Non-pigmented ciliary epithelial cell (primary cell): ENCODE data around the gene BLVRB.
"Not testable (repeated sequence)": the region's sequence is repeated elsewhere in the genome, so short reads cannot be mapped to it uniquely, and the experiment has no call there.

Experiments used
- DNase-seq: peaks from one replicate; pipeline ENCODE4 v3.0.0-alpha.2; 2010; ENCODE audit warnings: low read depth

BLVRB gene

DNA sequence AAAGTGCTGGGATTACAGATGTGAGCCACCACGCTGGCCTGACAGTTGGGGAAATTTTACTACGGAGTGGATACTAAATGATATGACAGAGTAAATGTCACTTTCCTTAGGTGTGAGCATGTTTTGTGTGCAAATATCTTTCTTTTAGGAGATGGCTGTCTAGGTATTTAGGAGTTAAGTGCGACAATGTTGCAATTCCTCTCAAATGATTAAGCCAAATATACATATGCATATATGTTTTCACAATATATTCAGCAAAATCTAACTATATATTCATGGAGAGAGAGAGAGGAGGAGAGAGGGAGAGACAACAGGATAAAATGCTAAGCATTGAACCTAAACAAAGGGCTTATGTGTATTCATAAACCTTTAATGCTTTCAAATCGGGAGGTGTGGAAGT, 16.0 kb downstream of the BLVRB start:
- no peak for DNase-seq

DNA sequence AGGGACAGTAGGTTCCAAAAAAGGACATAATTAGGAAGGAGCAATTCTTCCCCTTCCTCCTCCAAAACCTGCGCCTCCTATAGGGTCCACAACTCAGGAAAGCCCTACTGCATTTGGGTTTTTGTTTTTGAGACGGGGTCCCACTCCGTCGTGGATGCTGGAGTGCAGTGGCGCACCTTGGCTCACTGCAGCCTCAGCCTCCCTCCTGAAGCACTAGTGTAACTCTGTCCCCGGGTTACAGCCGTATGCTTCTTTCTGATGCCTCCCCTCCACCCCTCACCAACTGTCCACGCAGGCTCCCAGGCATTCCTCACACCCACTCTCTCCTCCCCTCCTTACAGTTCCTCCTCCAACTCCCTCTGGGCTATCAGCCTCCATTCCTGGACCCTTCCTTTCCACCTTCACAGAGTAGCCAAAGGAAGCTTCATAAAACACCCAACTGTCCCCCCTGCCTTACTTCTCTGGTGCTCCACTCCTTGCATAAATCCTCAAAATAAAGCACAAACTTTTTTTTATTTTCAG, 19.2 kb downstream of the BLVRB start:
- no peak for DNase-seq

DNA sequence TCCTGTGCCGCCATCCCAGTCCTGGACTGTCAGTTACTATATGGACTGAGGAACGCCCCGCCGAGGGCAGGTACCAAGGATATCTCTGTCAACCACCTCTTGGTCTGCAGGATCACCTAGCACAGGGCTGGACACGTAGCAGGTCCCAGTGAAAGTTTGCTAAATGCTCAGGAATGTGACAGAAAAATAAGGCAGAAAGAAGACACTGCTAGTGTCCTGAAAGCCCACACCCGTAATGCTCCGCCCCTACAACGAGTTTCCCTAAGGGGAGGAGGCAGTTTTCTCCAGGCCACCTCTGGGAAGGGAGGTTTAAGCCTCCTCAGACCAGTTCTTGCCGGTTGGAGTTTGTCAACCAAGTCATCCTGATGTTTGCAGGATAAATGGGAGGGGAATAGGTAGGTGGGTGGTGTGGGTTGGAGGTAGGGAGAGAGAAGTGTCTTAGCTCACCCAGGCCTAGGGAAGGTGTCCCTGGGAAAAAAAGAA, 19.7 kb downstream of the BLVRB start:
- no peak for DNase-seq

DNA sequence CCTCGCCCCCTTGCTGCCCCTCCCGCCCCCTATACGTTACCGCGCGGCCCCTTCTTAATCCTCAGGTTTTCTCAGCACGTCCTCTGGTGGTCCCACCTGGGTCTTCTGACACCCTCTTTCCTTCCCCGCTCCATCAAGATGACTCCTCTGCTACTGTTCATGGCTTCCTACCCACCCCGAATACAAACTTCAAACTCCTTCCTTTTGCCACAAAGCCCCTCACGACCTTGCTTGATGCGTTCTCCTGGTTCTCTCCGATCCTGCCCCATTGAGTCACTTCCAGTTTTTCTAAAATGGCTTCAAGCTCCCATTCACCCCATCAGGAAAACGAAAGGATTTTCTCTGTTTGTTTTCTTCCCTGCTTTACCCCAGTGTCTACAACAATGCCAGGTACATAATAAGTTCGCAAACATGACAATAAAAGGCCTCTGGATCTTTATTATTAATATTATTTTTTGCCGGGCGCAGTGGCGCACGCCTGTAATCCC, 20.7 kb downstream of the BLVRB start:
- no peak for DNase-seq

DNA sequence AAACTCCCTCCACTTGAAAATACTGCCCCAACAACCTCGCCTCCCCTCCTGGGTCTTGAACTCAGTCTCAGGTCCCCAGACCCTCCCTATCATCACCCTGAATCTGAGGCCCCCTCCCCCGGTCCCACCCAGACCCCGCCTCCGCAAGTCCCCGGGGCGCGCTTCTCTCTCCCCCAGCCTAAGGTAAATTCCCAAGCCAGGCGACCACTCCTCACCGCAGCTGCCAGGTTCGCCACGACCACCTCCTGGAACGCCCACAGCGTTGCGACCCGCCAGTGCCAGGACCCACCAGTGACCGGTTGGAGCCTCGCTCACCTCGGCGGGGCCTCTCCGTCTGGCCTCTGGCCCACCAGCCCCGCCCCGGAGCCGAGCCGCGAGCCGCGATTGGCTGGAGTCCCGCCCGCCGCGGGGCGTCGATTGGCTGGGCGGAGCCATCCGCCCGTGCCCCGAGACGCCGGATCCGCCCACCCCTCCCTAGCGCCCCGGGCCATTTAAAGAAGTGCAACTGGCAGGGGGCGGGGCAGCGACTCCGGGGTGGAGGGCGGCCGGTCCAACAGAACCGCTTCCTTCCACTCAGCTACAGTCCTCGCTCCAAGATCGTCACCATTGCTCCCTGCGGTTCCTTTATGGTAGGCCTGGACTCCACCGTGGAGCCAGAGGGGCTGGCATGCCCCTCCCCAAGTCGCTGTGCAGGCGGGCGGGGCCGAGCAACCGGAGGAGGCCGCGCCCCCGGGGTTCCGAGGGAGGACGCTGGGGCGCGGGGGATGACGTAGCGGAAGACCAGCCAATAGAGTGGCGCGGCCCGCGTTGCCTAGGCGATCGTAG, 21.3 kb downstream of the BLVRB start, which contains the start of gene SERTAD3:
TSS of gene SERTAD3 (minus strand) at position 336 of the 825 bp plus-strand sequence. CDS start 2,255 bp downstream, outside the sequence.
- no peak for DNase-seq

DNA sequence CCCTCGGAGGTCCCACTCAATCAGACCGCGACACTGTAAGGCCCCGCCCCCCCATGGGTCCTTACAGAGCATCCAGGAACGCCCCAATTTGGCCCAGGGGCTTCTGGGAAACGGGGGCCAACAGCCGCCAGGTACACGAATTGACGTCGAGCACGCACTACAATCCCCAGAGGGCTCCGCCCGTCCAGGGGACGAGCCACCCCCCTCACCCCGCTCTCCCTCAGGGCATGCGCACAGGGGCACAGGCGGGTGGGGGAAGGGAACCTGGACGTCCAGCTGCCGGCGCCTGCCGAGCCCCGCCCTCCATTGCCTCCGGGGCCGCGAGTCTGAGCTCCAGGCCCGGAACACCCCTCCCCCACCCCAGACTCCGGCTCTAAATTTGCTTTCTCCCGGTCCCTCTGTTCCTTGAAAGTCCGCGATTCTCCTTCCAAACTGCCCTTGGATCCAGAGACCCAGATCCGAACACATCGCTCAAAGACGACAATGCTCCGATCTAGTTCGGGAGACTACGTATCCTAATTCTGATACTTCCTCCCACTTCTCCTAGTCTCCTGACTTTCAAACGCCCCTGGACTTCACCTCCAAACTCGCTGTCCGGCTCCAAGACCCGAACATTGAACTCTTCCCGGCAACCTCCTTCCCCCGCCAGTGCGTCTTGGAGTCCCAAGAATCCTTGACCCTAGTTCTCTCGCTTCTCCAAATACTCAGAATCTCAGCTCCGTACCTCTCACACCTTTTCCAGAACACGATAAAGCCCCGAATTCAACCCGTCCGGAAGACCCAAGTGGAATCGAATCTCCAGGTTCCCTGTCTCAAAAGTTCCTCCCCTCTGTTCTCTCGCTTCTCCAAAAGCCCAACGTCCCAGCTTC, 22.2 kb downstream of the BLVRB start:
- peak; percentile 97 for DNase-seq

DNA sequence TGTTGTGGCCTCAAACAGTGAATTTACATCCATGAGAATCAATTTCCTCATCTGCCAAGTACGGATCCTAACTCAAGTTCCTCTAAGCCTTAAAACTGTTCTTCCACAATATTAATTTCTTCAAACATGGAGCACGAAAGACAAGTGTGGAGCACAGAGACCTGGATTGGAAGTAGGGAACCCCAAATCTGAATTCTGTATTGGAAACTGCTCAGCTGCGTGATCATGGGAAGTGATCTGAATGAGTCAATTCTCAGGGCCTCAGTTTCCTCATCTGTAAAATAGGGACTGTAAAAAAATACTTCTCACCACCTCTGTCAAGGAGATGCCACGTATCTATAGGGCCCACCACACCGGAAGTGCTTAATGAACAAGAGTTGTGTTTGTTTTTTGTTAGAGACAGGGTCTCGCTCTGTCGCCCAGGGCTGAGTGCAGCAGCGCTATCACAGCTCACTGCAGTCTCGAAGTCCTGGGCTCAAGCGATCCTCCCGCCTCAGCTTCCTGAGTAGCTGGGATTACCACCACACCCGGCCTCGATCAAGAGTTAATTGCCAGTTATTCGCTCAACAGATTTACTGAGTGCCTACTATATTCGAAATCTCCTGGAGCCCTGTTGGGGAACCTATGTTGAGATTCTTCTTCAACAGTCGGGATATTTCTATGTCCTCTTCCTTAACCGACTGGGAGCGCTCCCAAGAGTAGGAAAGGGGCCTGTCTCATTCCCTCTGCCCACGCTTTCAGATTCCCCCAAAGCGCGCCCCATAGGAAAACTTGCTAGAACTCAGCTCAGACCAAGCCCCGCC, 23.0 kb downstream of the BLVRB start:
- no peak for DNase-seq

DNA sequence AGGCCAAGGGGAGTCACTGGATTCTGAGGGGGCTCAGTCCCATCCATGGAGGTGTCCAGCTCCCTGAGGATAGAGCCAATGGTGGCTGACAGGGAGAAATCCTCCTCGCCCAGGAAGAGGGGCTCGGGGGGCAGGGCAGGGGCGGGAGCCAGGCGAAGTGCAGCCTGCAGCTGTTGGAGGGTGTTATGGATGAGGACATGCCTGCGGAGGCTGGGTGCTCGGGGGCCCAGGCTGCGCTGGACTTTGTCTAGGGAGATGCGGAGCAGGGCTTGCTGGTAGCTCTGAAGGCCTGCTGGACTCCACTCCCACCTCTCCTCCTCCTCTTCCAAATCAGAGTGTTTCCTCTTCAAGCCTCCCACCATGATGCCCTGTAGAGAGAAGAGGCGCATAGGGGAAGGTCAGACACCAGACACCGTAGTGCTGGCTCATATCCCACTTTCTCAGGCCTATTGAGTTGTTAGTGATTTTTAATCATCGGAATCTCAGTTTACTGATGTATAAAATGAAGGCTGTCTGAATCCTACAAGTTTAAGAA, 23.8 kb downstream of the BLVRB start:
- DNase-seq = no peak

DNA sequence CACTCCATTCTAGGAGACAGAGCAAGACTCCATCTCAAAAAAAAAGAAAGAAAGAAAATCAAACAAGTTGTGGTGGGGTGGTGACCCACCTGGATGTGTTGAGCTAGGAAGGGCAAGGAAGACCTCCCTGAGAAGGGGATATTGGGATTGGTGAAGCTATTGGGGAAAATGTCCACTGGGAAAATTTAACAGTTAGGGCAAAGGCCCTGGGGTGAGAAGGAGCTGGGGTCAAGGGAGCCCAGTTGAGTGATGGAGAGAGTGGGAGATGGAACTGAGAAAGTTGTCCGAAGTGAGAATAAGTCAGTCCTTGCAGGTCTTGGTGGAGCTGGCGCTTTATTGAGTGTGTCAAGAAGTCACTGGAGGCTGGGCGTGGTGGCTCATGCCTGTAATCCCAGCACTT, 27.3 kb downstream of the BLVRB start:
- DNase-seq = no peak

DNA sequence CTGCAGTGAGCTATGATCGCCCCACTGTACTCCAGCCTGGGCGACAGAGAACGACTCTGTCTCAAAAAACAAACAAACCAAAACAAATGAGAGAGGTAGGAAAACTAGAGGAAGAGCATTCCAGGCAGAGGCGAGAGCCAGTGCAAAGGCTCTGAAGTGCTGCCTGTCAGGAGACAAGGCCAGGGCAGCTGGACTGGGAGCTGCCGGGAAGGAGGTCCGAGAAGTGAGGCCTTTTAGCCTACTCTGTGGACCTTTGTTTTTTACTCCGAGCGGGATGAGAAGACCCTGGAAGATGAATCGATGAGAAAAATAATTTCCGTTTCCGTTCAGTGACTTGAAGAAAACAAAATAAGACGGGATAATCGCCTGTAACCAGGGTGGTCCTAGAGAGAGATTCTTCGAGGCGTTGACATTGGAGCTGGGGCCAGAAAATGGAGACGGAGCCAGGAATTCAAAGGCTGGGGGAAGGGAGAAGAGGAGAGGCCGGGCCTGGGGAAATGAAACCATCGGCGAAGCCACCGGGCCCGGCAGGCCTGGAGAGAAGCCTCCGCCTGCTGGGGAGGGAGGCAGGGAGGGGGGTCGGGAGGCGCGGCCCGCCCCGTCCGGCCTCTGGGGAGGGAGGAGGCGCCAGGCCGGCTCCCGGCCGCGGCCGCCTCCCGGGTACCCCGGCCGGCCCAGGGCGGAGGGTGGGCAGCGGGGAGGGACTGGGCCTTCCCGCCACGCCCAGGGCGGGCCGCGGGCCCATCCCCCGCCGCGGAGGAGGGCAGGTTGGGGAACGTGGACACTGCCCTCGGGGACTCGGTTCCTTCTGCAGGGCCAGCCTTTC, 31.9 kb downstream of the BLVRB start:
- no peak for DNase-seq

DNA sequence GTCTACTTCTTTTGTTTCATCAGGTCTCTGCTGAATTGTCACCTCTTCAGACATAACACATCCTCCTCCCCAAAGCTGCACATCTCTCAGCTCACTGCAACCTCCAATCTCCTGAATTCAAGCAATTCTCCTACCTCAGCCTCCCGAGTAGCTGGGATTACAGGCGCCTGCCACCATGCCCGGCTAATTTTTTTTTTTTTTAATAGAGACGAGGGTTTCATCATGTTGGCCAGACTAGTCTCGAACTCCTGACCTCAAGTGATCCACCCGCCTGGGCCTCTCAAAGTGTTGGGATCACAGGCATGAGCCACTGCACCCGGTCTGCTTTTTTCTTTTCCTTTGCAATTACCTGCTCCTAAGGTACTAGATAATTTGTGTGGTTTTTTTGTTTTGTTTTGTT, 32.8 kb downstream of the BLVRB start:
- not testable (repeated sequence) for DNase-seq

DNA sequence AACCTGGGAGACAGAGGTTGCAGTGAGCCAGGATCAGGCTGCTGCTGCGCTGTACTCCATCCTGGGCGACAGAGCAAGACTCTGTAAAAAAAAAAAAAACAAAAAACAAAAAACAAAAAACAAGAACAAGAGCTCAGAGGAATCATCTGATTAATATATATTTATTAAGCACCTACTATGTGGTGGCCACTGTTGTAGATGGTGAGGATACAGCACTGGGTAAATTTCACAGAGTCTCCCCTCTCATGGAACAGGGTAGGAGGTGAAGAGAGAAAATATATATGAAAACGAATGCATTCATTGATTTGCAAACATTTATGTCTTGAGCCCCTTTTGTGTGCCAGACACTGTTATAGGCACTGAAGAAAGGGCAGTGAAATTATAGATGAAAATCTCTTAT, 33.8 kb downstream of the BLVRB start:
- no peak for DNase-seq

DNA sequence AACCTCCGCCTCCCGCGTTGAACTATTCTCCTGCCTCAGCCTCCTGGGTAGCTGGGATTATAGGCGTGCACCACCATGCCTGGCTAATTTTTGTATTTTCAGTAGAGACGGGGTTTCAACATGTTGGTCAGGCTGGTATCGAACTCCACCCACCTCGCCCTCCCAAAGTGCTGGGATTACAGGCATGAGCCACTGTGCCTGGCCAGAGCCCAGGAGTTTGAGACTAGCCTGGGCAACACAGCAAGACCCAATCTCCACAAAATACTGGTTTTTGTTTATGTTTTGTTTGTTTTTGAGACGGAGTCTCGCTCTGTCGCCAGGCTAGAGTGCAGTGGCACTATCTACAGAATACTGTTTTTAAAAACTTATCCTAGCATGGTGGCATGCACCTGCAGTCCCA, 35.3 kb downstream of the BLVRB start:
- not testable (repeated sequence) for DNase-seq

DNA sequence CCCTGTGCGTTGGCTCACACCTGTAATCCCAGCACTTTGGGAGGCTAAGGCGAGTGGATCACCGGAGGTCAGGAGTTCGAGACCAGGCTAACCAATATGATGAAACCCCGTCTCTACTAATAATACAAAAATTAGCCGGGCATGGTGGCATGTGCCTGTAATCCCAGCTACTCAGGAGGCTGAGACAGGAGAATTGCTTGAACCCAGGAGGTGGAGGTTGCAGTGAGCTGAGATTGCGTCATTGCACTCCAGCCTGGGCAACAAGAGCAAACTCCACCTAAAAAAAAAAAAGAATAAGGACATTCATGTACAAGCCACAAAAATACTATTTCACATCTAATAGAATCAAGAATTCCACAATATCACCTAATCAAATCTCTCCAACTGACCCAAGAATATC, 37.3 kb downstream of the BLVRB start:
- DNase-seq = not testable (repeated sequence)

DNA sequence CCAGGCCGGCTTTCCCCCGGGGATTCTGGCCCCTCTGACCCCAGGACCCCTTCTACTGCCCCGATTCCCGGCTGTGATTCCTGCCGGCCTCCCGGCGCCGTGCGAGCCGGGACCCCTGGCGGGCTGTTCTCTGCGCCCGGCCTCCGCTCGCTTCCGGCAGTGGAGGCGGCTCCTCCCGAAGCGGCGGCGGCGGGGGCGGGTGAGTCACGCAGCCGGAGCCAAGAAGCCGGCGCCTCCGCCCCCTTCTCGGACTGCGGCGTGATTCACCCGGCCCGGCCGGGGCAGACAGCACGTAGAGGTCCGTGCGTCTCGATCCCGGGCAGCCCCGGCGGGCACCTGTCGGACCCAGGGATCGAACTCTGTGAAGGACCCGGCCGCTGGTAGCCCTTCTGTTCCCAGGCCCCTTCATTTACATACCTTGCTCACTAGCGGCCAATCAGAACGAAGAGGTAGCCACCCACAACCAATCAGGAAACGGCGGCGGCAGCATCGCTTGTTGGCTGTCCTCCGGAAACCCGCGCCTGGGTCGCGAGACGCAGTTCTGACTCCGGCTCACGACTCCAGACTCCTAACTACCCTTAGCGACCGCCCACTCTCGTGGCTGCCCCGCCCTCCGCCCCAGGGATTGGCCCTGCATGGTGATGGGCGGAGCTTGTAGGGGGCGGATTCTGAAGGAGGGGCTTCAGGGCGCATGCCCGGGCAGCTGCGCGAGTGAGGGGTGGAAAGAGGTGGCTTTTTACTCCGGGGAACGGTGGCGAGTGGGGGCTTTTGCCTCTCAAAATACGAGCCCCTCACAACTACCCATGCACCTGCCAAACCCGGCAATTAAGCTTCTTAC, 39.9 kb downstream of the BLVRB start, which contains the start of gene SERTAD1:
TSS of gene SERTAD1 (minus strand) at position 543 of the 838 bp plus-strand sequence. CDS start 2,446 bp downstream, outside the sequence.
- DNase-seq = peak; percentile 94

DNA sequence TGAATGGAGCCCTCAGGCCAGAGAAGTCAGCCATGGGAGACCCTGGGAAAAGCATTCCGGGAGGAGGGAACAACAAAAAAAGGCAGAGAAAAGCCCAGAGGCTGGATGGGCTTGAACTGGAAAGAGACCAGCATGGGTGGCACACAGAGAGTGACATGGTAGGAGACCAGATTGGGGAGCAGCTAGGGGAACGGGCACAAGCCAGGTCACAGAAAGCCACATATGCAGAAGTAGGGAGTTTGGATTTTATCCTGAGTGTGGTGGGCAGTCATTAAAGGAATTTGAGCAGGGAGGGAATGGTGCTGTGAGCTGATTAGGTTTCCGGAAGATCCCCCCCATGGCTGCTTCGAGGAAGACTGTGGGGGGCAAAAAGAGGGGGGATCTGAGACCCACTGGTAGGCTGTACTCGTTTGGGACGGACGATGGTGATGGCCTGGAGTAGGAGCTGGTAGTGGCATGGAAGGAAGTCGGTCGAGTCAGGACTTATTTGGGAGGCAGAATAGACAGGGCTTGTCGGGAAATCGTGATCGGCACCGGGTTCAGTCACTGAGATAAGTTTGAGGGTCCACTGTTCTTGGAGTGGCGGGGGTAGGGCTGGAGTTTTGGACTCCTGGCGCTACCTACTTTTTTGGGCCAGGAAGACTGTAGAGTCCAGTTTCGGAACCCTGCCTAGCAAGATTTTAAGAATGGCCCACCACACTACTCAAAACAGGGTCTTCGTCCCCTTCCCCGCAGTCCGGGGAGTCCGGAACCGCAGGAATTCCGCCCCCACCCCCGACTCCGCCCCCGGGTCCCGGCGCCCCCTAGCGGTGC, 40.7 kb downstream of the BLVRB start:
- DNase-seq = no peak

DNA sequence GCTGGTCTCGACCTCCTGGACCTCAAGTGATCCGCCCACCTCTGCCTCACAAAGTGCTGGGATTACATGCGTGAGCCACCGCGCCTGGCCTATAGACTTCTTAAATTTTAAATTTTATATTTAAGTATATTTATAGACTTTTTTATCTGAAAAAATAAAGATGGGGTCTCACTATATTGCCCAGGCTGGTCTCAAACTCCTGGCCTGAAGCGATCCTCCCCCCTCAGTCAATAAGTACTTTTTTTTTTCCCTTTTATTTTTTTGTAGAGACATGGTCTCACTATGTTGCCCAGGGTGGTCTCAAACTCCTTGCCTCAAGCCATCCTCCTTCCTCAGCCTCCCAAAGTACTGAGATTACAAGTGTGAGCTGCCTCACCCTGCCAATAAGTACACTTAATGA, 41.6 kb downstream of the BLVRB start:
- DNase-seq = no peak

DNA sequence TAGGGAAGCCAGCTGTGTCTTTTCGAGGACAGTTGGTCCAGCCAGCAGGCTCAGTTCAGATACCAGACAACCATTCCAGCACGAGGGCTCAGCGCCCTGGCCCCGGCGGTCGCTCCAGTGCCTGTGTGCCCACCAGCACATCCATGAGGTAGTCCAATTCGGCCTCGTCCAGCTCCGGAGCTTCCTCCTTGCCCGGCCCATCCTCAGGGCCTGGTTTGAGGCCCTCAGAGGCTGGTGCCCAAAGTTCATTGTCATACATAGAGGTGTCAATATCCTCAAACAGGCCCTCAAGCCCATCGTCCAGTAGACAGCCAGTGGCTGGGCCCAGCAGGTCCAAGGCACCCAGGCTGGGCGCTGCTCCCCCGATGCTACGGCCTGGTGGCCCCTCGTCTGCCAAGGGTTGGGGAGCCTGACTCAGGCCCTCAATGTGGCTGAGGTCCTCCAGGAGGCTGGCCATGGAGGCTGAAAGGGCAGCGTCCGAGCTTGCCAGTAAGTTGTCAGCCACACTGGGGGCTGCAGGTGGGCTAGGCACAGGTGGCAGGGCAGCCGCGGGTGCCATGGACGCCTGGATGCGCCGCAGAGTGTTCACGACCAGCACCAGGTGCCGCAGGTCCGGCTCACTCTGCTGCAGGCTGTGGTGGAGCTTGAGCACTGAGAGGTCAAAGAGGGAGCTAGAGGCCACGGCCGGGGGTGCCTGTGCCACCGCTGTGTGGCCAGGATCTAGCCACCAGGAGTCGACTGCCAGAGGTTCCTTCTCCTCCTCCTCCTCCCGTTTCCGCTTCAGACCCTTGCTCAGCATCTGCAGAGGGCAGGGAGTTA, 42.6 kb downstream of the BLVRB start:
- DNase-seq = no peak
